Endothelial cell of umbilical vein (primary cell): Measurements from ENCODE around the gene TMEM98.

ENCODE experiments used
- CTCF ChIP-seq, 2 donors: IDR thresholded peaks; 1 replicate in 1 of 2; 2 replicates in 1 of 2; pipeline ENCODE4 v1.5.1; 2011; ENCODE audit warnings: low read length in 2 of 2, mild to moderate bottlenecking in 2 of 2, moderate library complexity in 2 of 2, control low read depth in 1 of 2, inconsistent platforms in 1 of 2, low read depth in 1 of 2; ENCODE audit not compliant: insufficient read depth in 1 of 2; ENCODE audit errors: extremely low read depth in 1 of 2
- EZH2 ChIP-seq: IDR thresholded peaks from 2 replicates; pipeline ENCODE4 v1.6.1; 2012; ENCODE audit warnings: borderline replicate concordance, low read depth, mild to moderate bottlenecking, moderate library complexity, low read length, inconsistent platforms; ENCODE audit not compliant: severe bottlenecking
- POLR2A ChIP-seq: IDR thresholded peaks from 2 replicates; pipeline ENCODE4 v1.6.1; 2012; ENCODE audit warnings: low read depth, mild to moderate bottlenecking, control low read depth, low read length
- POLR2AphosphoS5 ChIP-seq: IDR thresholded peaks from 2 replicates; pipeline ENCODE4 v1.6.1; 2012; ENCODE audit warnings: low read depth, mild to moderate bottlenecking, control low read depth, low read length, moderate library complexity; ENCODE audit not compliant: insufficient read depth
- TF ChIP-seq, protein P1 (sequence below): IDR thresholded peaks from 2 replicates; pipeline ENCODE4 v1.6.1; 2011; ENCODE audit not compliant: insufficient read depth, insufficient read length

- TF ChIP-seq EZH2 (no peak), POLR2AphosphoS5 (no peak), POLR2A (no peak), CTCF (IDR thresholded peaks at IDR 0.05; ENCODE audit: extremely low read depth in 1 of 2, insufficient read depth in 1 of 2, low read depth in 1 of 2, low read length in 2 of 2) (no peak)
- TF ChIP-seq, protein P1, sequence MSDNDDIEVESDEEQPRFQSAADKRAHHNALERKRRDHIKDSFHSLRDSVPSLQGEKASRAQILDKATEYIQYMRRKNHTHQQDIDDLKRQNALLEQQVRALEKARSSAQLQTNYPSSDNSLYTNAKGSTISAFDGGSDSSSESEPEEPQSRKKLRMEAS = no peak
Measured at GRCh38 chr17:32903774-32904673, 23.9 kb upstream of the TMEM98 start.
